ENCODE data around the gene FTL. TPM values are rescaled to one million over a fixed set of nuclear protein-coding genes. Genes with fewer than 3 reads are reported as not detected.

The FTL gene
- total RNA-seq, 1 donor from 2014 or later: 989 TPM

GRCh38 chr19:48994035-48994386, 28.9 kb downstream of the FTL start:
- H3K27me3 Mint-ChIP-seq (ENCODE audit: insufficient read depth, low read depth): peaks cover 4% of the 10 kb centered on the region
- H3F3A ChIP-seq (ENCODE audit: low read depth): peaks cover 17% of the 10 kb centered on the region

DNA sequence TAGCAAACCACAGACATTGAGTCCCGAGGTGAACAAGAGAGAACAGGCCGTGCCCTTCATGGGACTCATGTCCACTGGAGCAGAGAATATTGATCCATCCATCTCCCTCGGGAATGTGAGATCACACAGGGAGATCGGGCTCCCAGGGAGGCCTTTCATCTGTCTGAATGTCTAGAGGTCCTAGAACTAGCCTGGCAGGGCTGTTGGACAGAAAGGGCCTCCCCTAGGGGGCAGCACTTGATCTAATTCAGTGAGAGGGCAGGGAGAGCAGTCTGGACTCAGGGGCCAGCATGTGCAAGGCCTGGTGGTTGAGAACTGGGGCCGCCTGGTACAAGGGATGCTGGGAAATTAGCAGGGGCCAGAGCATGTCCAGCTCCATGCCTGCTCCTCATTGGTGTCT, 32.9 kb downstream of the FTL start:
- Histone ChIP-seq H4K20me1 (ENCODE audit: low read depth) (peaks cover 23% of the 10 kb centered on the region), H3K9me3 (ENCODE audit: low read depth) (no peaks in the 10 kb centered on the region), H3K4me2 (no peak overlapping the region), H3K4me1 (peaks cover 11% of the 10 kb centered on the region), H3K79me2 (ENCODE audit: low read depth) (peaks cover 56% of the 10 kb centered on the region), H3K27me3 (no peaks in the 10 kb centered on the region), H2AFZ (replicated peaks) (no peak overlapping the region), H3K36me3 (no peaks in the 10 kb centered on the region), H3K27ac (no peak overlapping the region), H3F3A (ENCODE audit: low read depth) (peaks cover 16% of the 10 kb centered on the region), H3K9ac (no peak overlapping the region), H3K4me3 (no peak overlapping the region)
- H3K9me3 Mint-ChIP-seq: no peaks in the 10 kb centered on the region
- no peaks in the 10 kb centered on the region for H3K36me3 Mint-ChIP-seq
- TF ChIP-seq CTCF (IDR thresholded peaks at IDR 0.05) (peak; percentile 63), EZH2 (IDR thresholded peaks at IDR 0.05) (no peak)
- peak; percentile 88 for DNase-seq (ENCODE audit: low spot score)
- H3K27me3 Mint-ChIP-seq (ENCODE audit: insufficient read depth, low read depth): peaks cover 4% of the 10 kb centered on the region
- no peak overlapping the region for H3K27ac Mint-ChIP-seq
- H3K4me1 Mint-ChIP-seq: peaks cover 25% of the 10 kb centered on the region
- no peak overlapping the region for H3K4me3 Mint-ChIP-seq

More at GRCh38 chr19:48994035-48994386, 28.9 kb downstream of the FTL start:
- TF ChIP-seq EZH2 (IDR thresholded peaks at IDR 0.05) (no peak), EZH2phosphoT487 (IDR thresholded peaks at IDR 0.05) (no peak), CTCF (IDR thresholded peaks at IDR 0.05) (no peak)
- peaks cover 23% of the 10 kb centered on the region for H3K4me1 Mint-ChIP-seq
- H3K27me3 ChIP-seq: no peaks in the 10 kb centered on the region
- H3K9me3 Mint-ChIP-seq: no peaks in the 10 kb centered on the region
- peak overlapping the region; percentile 99 for H3K4me2 ChIP-seq
- H3K9me3 ChIP-seq (ENCODE audit: low read depth): no peaks in the 10 kb centered on the region
- peaks cover 35% of the 10 kb centered on the region for H4K20me1 ChIP-seq (ENCODE audit: low read depth)
- H3K79me2 ChIP-seq (ENCODE audit: low read depth): peaks cover 76% of the 10 kb centered on the region
- peak overlapping the region; percentile 91 for H3K4me3 ChIP-seq
- H2AFZ ChIP-seq (replicated peaks): no peak overlapping the region
- no peaks in the 10 kb centered on the region for H3K36me3 ChIP-seq
- peak overlapping the region; percentile 96 for H3K27ac Mint-ChIP-seq
- H3K4me1 ChIP-seq: peaks cover 16% of the 10 kb centered on the region
- peak overlapping the region; percentile 100 for H3K4me3 Mint-ChIP-seq
- DNase-seq (ENCODE audit: low spot score): no peak
- H3K36me3 Mint-ChIP-seq: peaks cover 4% of the 10 kb centered on the region
- H3K9ac ChIP-seq: peak overlapping the region; percentile 80
- no peak overlapping the region for H3K27ac ChIP-seq

GRCh38 chr19:48999481-49000325, 34.6 kb downstream of the FTL start:
- peaks cover 6% of the 10 kb centered on the region for H3K4me1 ChIP-seq
- peaks cover 47% of the 10 kb centered on the region for H3K79me2 ChIP-seq (ENCODE audit: low read depth)
- H3K4me3 ChIP-seq: no peak overlapping the region
- no peak overlapping the region for H3K27ac ChIP-seq
- no peak overlapping the region for H2AFZ ChIP-seq (replicated peaks)
- H3K27me3 ChIP-seq: no peaks in the 10 kb centered on the region
- Mint-ChIP-seq H3K9me3 (no peaks in the 10 kb centered on the region), H3K27me3 (ENCODE audit: insufficient read depth, low read depth) (peaks cover 4% of the 10 kb centered on the region), H3K4me3 (no peak overlapping the region), H3K4me1 (peaks cover 19% of the 10 kb centered on the region), H3K36me3 (peaks cover 3% of the 10 kb centered on the region), H3K27ac (peak overlapping the region; percentile 74)
- no peaks in the 10 kb centered on the region for H3K36me3 ChIP-seq
- peak; percentile 88 for DNase-seq (ENCODE audit: low spot score)
- H4K20me1 ChIP-seq (ENCODE audit: low read depth): peaks cover 21% of the 10 kb centered on the region
- peaks cover 11% of the 10 kb centered on the region for H3F3A ChIP-seq (ENCODE audit: low read depth)
- H3K9ac ChIP-seq: no peak overlapping the region
- TF ChIP-seq CTCF (IDR thresholded peaks at IDR 0.05) (peak; percentile 87), EZH2 (IDR thresholded peaks at IDR 0.05) (no peak)
- H3K9me3 ChIP-seq (ENCODE audit: low read depth): no peaks in the 10 kb centered on the region
- no peak overlapping the region for H3K4me2 ChIP-seq

Measured in neural progenitor cell (in vitro differentiated cells).